HepG2 (cell line): Measurements from ENCODE around the gene ALG3. TPM values are rescaled to one million over a fixed set of nuclear protein-coding genes. Genes with fewer than 3 reads are reported as not detected.

Experiments used
- ATAC-seq: fragments of 200-7000 bp; cut with Tn5 transposase; 3 replicates; pipeline ENCODE4 v1.9.1; 2020; ENCODE audit warnings: mild to moderate bottlenecking, moderate library complexity
- BruUV-seq: library from RNA; stranded (reverse); fragments of 400-500 nt; replicated peaks from 2 replicates; lab custom pipeline; 2021; lab: Mats Ljungman, UMichigan
- CTCF ChIA-PET: fragments of 300-600 bp; formaldehyde crosslinking; extraction: SDS; loops from one replicate; lab custom pipeline; 2021; ENCODE audit warnings: low total read pairs, inconsistent platforms, low intra/inter-chr PET ratio; lab: Yijun Ruan, JAX
- POLR2A ChIA-PET: fragments of 350-600 bp; sonication (Branson Sonifier 250); formaldehyde crosslinking; loops from one replicate; lab custom pipeline; 2020; ENCODE audit warnings: antibody characterized with exemption, inconsistent platforms; lab: Yijun Ruan, JAX
- DNase-seq: peaks from one replicate; pipeline ENCODE4 v3.0.0-alpha.2; 2015; ENCODE audit warnings: low spot score
- FAIRE-seq: peaks from 3 replicates; lab custom pipeline; 2011; peaks lifted over from hg19 to GRCh38; lab: Jason Lieb, UNC
- H2AFZ ChIP-seq: one replicate; pipeline ENCODE4 v1.6.1; 2011; ENCODE audit warnings: low read length, inconsistent platforms
- H3K27ac ChIP-seq: fragments of 300-600 bp; 3 replicates; pipeline ENCODE4 v1.8.0; 2011; ENCODE audit warnings: mixed run types, mild to moderate bottlenecking, mixed read lengths, low read length, inconsistent platforms; ENCODE audit not compliant: insufficient read depth; ENCODE audit errors: extremely low read length
- H3K27me3 ChIP-seq, 2 experiments: fragments of 200-600 bp in 1 of 2; 2 replicates in 1 of 2; 3 replicates in 1 of 2; pipeline versions ENCODE4 v1.6.0 to v1.8.0; 2011; ENCODE audit warnings: low read length in 2 of 2, mild to moderate bottlenecking in 2 of 2, moderate library complexity in 2 of 2, inconsistent platforms in 1 of 2; ENCODE audit not compliant: insufficient read depth in 2 of 2, control insufficient read depth in 1 of 2
- H3K36me3 ChIP-seq, 2 experiments: fragments of 200-600 bp in 1 of 2; replicated peaks in 1 of 2; 2 replicates in 1 of 2; 3 replicates in 1 of 2; pipeline versions ENCODE4 v1.5.1 to v1.8.0; 2011; ENCODE audit warnings: low read length in 2 of 2, inconsistent platforms in 1 of 2; ENCODE audit not compliant: insufficient read depth in 2 of 2, control insufficient read depth in 1 of 2
- H3K4me1 ChIP-seq: 2 replicates; pipeline ENCODE4 v1.5.1; 2012; ENCODE audit warnings: low read length, inconsistent platforms; ENCODE audit not compliant: insufficient read depth
- H3K4me2 ChIP-seq: 2 replicates; pipeline ENCODE4 v1.6.0; 2011; ENCODE audit warnings: low read depth, low read length, inconsistent platforms
- H3K4me3 ChIP-seq, 3 experiments: fragments of 200-600 bp in 1 of 3; sonication (generic), shearing (Covaris generic) in 1 of 3; replicated peaks in 1 of 3; 2 replicates each; pipeline ENCODE4 v1.5.1; 2011 to 2016; ENCODE audit warnings: low read length in 3 of 3, inconsistent platforms in 2 of 3, low read depth in 2 of 3, mild to moderate bottlenecking in 2 of 3, control low read depth in 1 of 3, mixed read lengths in 1 of 3; ENCODE audit not compliant: insufficient read depth in 1 of 3
- H3K79me2 ChIP-seq: one replicate; pipeline ENCODE4 v1.6.1; 2011; ENCODE audit warnings: low read length, inconsistent platforms; ENCODE audit not compliant: insufficient read depth
- H3K9ac ChIP-seq: 2 replicates; pipeline ENCODE4 v1.6.0; 2011; ENCODE audit warnings: mild to moderate bottlenecking, low read depth, low read length, inconsistent platforms; ENCODE audit not compliant: insufficient read depth
- H3K9me3 ChIP-seq: 2 replicates; pipeline ENCODE4 v1.5.1; 2012; ENCODE audit warnings: mild to moderate bottlenecking, low read length
- H4K20me1 ChIP-seq: 2 replicates; pipeline ENCODE4 v1.6.0; 2011; ENCODE audit warnings: inconsistent platforms, mild to moderate bottlenecking, low read length, moderate library complexity; ENCODE audit not compliant: insufficient read depth
- MEIS2 ChIP-seq: sonication (generic); formaldehyde crosslinking; IDR thresholded peaks from 2 replicates; pipeline ENCODE4 v1.9.0; 2021; ENCODE audit warnings: mild to moderate bottlenecking, missing genetic modification reagents
- NCOA2 ChIP-seq: sonication (generic); formaldehyde crosslinking; IDR thresholded peaks from 2 replicates; pipeline ENCODE4 v1.8.0; 2022; ENCODE audit warnings: inconsistent platforms
- RBM22 ChIP-seq: fragments of 200-400 bp; formaldehyde crosslinking; optimal IDR thresholded peaks from 2 replicates; pipeline ENCODE3; 2017; ENCODE audit warnings: mild to moderate bottlenecking, low read length, moderate library complexity
- RELA ChIP-seq: sonication (generic); formaldehyde crosslinking; IDR thresholded peaks from 2 replicates; pipeline ENCODE4 v1.4.0; 2020; ENCODE audit warnings: missing genetic modification reagents
- SKI ChIP-seq: fragments of 450-650 bp; IDR thresholded peaks from one replicate; pipeline ENCODE4 v1.6.1; 2018; ENCODE audit warnings: mild to moderate bottlenecking; ENCODE audit not compliant: partially characterized antibody
- TP53 ChIP-seq: sonication (generic); formaldehyde crosslinking; conservative IDR thresholded peaks from 2 replicates; pipeline ENCODE4 v1.4.0; 2020; ENCODE audit warnings: missing genetic modification reagents
- ZBTB42 ChIP-seq: sonication (generic); formaldehyde crosslinking; IDR thresholded peaks from 2 replicates; pipeline ENCODE4 v1.5.0; 2020; ENCODE audit warnings: mild to moderate bottlenecking, missing genetic modification reagents
- ZFP36L2 ChIP-seq: sonication (generic); formaldehyde crosslinking; IDR thresholded peaks from 2 replicates; pipeline ENCODE4 v1.4.0; 2020; ENCODE audit warnings: missing genetic modification reagents
- ZFYVE20 ChIP-seq: sonication (generic); formaldehyde crosslinking; IDR thresholded peaks from 2 replicates; pipeline ENCODE4 v1.8.0; 2023; ENCODE audit warnings: low read depth, mild to moderate bottlenecking, moderate library complexity, missing genetic modification reagents, borderline replicate concordance
- ZNF20 ChIP-seq: sonication (generic); formaldehyde crosslinking; IDR thresholded peaks from 2 replicates; pipeline ENCODE4 v1.4.0; 2020; ENCODE audit warnings: mild to moderate bottlenecking, moderate library complexity, missing genetic modification reagents
- ZNF570 ChIP-seq: sonication (generic); formaldehyde crosslinking; IDR thresholded peaks from 2 replicates; pipeline ENCODE4 v1.4.0; 2020; ENCODE audit warnings: mild to moderate bottlenecking, missing genetic modification reagents, borderline replicate concordance
- ZNF709 ChIP-seq: sonication (generic); formaldehyde crosslinking; IDR thresholded peaks from 2 replicates; pipeline ENCODE4 v1.5.0; 2020; ENCODE audit warnings: mild to moderate bottlenecking, missing genetic modification reagents
- ZNF749 ChIP-seq: sonication (generic); formaldehyde crosslinking; IDR thresholded peaks from 2 replicates; pipeline ENCODE4 v1.8.0; 2022; ENCODE audit warnings: mild to moderate bottlenecking, missing genetic modification reagents, moderate library complexity, borderline replicate concordance
- WGBS: methylation state at CpG from one replicate; pipeline ENCODE4 v1.1.6; 2017; ENCODE audit warnings: low lambda C conversion rate; 5-methylcytosine and 5-hydroxymethylcytosine counted together
- in situ Hi-C: cut with HindIII; loops from 2 replicates; pipeline ENCODE4 v1.10.0; 2017; ENCODE audit warnings: low pct_unique_long_range_greater_than_20kb; ENCODE audit not compliant: extremely low pct_ligation_motif_present
- intact Hi-C: fragments of 100-400 bp; cut with micrococcal nuclease; formaldehyde crosslinking; loops from one replicate; pipeline ENCODE4 v1.10.0; 2022; ENCODE audit not compliant: unreplicated experiment
- polyA plus RNA-seq, 8 experiments: library from polyadenylated mRNA; depleted of rRNA in 3 of 8; stranded (reverse) in 7 of 8; unstranded in 1 of 8; fragments of >200 nt; fragmentation: Illumina TruSeq in 4 of 8; extraction: Trizol in 4 of 8; gene quantifications; 2 replicates each; pipeline versions ENCODE4 v1.2.1 to v1.2.3, GENCODE V29; 2011 to 2016; ENCODE audit warnings: low read depth in 4 of 8, missing spikeins in 1 of 8, mixed read lengths in 1 of 8; ENCODE audit not compliant: insufficient read depth in 1 of 8
- total RNA-seq, 5 experiments: library from RNA; depleted of rRNA; stranded (reverse); fragments of >200 nt; fragmentation: Illumina TruSeq; extraction: Trizol; gene quantifications; 2 replicates each; pipeline ENCODE4 v1.2.3, GENCODE V29; 2016; ENCODE audit warnings: low read depth in 1 of 5
- TF ChIP-seq, protein P1 (sequence below): sonication (generic); formaldehyde crosslinking; IDR thresholded peaks from 2 replicates; pipeline ENCODE4 v1.9.0; 2021; ENCODE audit warnings: missing genetic modification reagents, mild to moderate bottlenecking, borderline replicate concordance
- TF ChIP-seq, protein P2 (sequence below): sonication (generic); formaldehyde crosslinking; IDR thresholded peaks from 2 replicates; pipeline ENCODE4 v1.4.0; 2020; ENCODE audit warnings: missing genetic modification reagents
- TF ChIP-seq, protein P3 (sequence below): sonication (generic); IDR thresholded peaks from 2 replicates; pipeline ENCODE4 v1.6.1; 2016; ENCODE audit warnings: low read depth, borderline replicate concordance

ALG3 gene
- total and polyA plus RNA-seq, 2 of the 13 experiments (the other 11 are each of a cell fraction or from before 2014, with no cell fraction given) = 46.6 to 57.1 TPM

DNA sequence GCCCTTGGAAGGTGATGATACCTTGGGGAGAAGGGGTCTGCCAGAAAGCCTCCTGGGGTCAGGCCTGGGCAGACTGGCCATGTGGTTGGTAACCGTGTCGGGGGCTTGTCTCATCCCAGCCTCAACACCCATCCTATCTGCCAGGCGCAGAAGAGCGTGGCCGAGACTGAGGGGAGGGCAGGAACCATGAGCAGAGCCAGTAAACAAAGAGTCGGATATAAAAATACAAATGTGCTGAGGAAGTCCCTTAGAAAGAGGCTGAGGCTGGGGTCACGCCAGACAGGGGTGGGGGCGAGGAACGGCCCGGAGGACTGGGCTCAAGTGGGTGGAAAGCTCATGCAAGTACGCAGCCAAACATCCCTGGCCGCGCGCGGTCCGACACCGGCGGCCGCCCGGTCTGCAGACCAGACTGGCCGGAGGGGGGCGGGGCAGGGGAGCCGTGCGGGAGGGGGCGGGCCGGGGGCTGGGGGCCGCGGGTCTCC is 10.7 kb upstream of the ALG3 start:
- WGBS = 70% methylated on average over 11 of the region's 28 CpGs
- no TSS peak for BruUV-seq
- H3K27me3 ChIP-seq = peaks cover 3 to 27% of the 10 kb centered on the region in 2 experiments

DNA sequence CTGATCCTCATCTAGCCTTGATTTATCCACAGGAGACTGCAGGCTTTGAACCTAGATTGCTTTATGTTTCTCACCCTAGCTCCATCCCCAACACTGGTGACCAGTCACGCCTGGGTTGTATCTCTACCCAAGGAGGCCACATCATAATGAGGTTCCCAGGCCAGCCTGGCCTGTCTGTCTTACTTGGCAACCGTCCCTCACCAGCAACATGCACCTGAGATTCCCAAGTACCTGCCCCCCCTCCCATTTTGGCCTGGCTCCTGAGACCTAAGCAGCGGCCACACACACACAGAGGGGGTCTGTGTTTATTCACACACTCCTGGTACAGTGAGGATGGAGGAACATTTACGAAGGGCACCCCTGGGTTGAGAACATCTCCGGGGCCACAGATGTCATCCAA is 10.2 kb upstream of the ALG3 start:
- Histone ChIP-seq H3K4me1 (peaks cover 24% of the 10 kb centered on the region), H3K4me3 (no peak overlapping the region), H3K36me3 (0 out of 5 replicates have a peak, but pooled peaks cover 0 to 1% of the 10 kb centered on the region in 2 experiments), H3K9ac (no peak overlapping the region), H3K79me2 (peaks cover 1% of the 10 kb centered on the region), H4K20me1 (peaks cover 12% of the 10 kb centered on the region; the same call in 1 of the 2 replicates), H3K9me3 (no peaks in the 10 kb centered on the region), H3K27ac (no peak overlapping the region), H3K4me2 (no peak overlapping the region), H2AFZ (no peak overlapping the region), H3K27me3 (peaks cover 3 to 27% of the 10 kb centered on the region in 2 experiments)
- BruUV-seq = TSS peak; percentile 41
- WGBS = 85% methylated on average over 4 of the region's 5 CpGs
- DNase-seq = no peak
- ChIA-PET POLR2A (no interaction called here), CTCF (no interaction called here)
- intact Hi-C loops = no loop called here
- in situ Hi-C loops = no loop called here
- no peak for ATAC-seq
- FAIRE-seq = no peak
- TF ChIP-seq SKI (no peak), MEIS2 (CRISPR knock-in tag) (no peak), ZNF749 (CRISPR knock-in tag) (no peak), NCOA2 (CRISPR knock-in tag) (no peak), ZFP36L2 (CRISPR knock-in tag) (no peak), ZNF570 (CRISPR knock-in tag) (no peak), ZNF709 (CRISPR knock-in tag) (no peak), RELA (CRISPR knock-in tag) (no peak), ZFYVE20 (no peak), ZNF20 (CRISPR knock-in tag) (no peak), ZBTB42 (no peak)
- TF ChIP-seq, protein P1, sequence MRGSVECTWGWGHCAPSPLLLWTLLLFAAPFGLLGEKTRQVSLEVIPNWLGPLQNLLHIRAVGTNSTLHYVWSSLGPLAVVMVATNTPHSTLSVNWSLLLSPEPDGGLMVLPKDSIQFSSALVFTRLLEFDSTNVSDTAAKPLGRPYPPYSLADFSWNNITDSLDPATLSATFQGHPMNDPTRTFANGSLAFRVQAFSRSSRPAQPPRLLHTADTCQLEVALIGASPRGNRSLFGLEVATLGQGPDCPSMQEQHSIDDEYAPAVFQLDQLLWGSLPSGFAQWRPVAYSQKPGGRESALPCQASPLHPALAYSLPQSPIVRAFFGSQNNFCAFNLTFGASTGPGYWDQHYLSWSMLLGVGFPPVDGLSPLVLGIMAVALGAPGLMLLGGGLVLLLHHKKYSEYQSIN = no peak
- TF ChIP-seq, protein P2, sequence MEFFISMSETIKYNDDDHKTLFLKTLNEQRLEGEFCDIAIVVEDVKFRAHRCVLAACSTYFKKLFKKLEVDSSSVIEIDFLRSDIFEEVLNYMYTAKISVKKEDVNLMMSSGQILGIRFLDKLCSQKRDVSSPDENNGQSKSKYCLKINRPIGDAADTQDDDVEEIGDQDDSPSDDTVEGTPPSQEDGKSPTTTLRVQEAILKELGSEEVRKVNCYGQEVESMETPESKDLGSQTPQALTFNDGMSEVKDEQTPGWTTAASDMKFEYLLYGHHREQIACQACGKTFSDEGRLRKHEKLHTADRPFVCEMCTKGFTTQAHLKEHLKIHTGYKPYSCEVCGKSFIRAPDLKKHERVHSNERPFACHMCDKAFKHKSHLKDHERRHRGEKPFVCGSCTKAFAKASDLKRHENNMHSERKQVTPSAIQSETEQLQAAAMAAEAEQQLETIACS (CRISPR knock-in tag) = no peak

More for the DNA sequence above, 10.7 kb upstream of the ALG3 start:
- ATAC-seq (no peak), FAIRE-seq (no peak), DNase-seq (no peak)
- Histone ChIP-seq H3K27ac (no peak overlapping the region), H3K9me3 (no peaks in the 10 kb centered on the region), H3K4me3 (no peak overlapping the region), H3K79me2 (peaks cover 1% of the 10 kb centered on the region), H2AFZ (no peak overlapping the region), H3K4me1 (peaks cover 24% of the 10 kb centered on the region), H4K20me1 (peaks cover 12% of the 10 kb centered on the region; the same call in 1 of the 2 replicates), H3K9ac (no peak overlapping the region), H3K4me2 (no peak overlapping the region), H3K36me3 (0 out of 5 replicates have a peak, but pooled peaks cover 0 to 1% of the 10 kb centered on the region in 2 experiments)
- ChIA-PET CTCF (no interaction called here), POLR2A (interaction anchor here (1.6 kb wide), 1 partner anchor 9 kb away, joined by 8 read pairs; no protein-coding TSS in a partner anchor)
- TF ChIP-seq RBM22 (peak; percentile 31), TP53 (no peak)
- TF ChIP-seq, protein P3, sequence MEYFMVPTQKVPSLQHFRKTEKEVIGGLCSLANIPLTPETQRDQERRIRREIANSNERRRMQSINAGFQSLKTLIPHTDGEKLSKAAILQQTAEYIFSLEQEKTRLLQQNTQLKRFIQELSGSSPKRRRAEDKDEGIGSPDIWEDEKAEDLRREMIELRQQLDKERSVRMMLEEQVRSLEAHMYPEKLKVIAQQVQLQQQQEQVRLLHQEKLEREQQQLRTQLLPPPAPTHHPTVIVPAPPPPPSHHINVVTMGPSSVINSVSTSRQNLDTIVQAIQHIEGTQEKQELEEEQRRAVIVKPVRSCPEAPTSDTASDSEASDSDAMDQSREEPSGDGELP = no peak
- in situ Hi-C loops = no loop called here
- intact Hi-C loops = no loop called here
